Heart right ventricle (tissue), 16 donors: ENCODE results near the gene ZNF385C. TPM values are rescaled to one million over a fixed set of nuclear protein-coding genes. Genes with fewer than 3 reads are reported as not detected.
A peak's percentile ranks its signal among the peaks of the same experiment; 100 is the strongest.

Experiments
- ATAC-seq, 8 donors: fragments of 200-7000 bp; cut with Tn5 transposase; one replicate each; pipeline ENCODE4 v1.9.1; 2020; ENCODE audit warnings: mild to moderate bottlenecking in 8 of 8, moderate library complexity in 8 of 8, moderate number of reproducible peaks in 1 of 8
- DNase-seq, 2 donors: peaks; one replicate each; pipeline ENCODE4 v3.0.0-alpha.2; 2020
- H3K27ac ChIP-seq, 10 donors: fragments of 200-600 bp; sonication (generic) in 2 of 10; one replicate each; pipeline versions ENCODE4 v1.5.0 to v1.8.0; 2020 to 2022; ENCODE audit warnings: mild to moderate bottlenecking in 3 of 10
- H3K27me3 ChIP-seq, 7 donors: fragments of 200-600 bp; one replicate each; pipeline ENCODE4 v1.8.0; 2021 to 2022; ENCODE audit warnings: mild to moderate bottlenecking in 2 of 7
- H3K36me3 ChIP-seq, 9 donors: fragments of 200-600 bp; sonication (generic) in 1 of 9; one replicate each; pipeline versions ENCODE4 v1.5.0 to v1.8.0; 2020 to 2022; ENCODE audit warnings: mild to moderate bottlenecking in 2 of 9
- H3K4me1 ChIP-seq, 9 donors: fragments of 200-600 bp; sonication (generic) in 1 of 9; one replicate each; pipeline versions ENCODE4 v1.5.0 to v1.8.0; 2020 to 2022; ENCODE audit warnings: mild to moderate bottlenecking in 4 of 9
- H3K4me3 ChIP-seq, 10 donors: fragments of 200-600 bp; sonication (generic) in 2 of 10; one replicate each; pipeline versions ENCODE4 v1.5.0 to v1.8.0; 2020 to 2022; ENCODE audit warnings: mild to moderate bottlenecking in 7 of 10, moderate library complexity in 2 of 10
- H3K9me3 ChIP-seq, 11 donors: fragments of 200-600 bp in 10 of 11; sonication (generic) in 2 of 11; one replicate each; pipeline versions ENCODE4 v1.5.0 to v1.8.0; 2013 to 2022; ENCODE audit warnings: mild to moderate bottlenecking in 2 of 11, control low read depth in 1 of 11, moderate library complexity in 1 of 11
- WGBS, 2 donors: extraction: QIAGEN DNeasy Blood & Tissue Kit; methylation state at CpG; one replicate each; pipeline ENCODE4 v1.1.7; 2013; ENCODE audit warnings: inconsistent platforms in 1 of 2; 5-methylcytosine and 5-hydroxymethylcytosine counted together
- intact Hi-C, 10 donors: fragments of 100-400 bp; cut with DNase I; formaldehyde crosslinking; loops; one replicate each; pipeline versions ENCODE4 v1.11.1 to v1.14.2; 2022
- polyA plus RNA-seq, 2 donors: library from polyadenylated mRNA; stranded (reverse); fragments of 200-250 nt; gene quantifications; one replicate each; pipeline ENCODE4 v1.2.3, GENCODE V29; 2013
- total RNA-seq, 10 donors: library from RNA; stranded (reverse); fragmentation: NEBNext Ultra II Directional in 3 of 10; extraction: Animal tissue kit (Norgen Biotek cat#: 25700) in 3 of 10; gene quantifications; one replicate each; pipeline versions ENCODE4 v1.2.1 to v1.2.4, GENCODE V29; 2021 to 2023
- TF ChIP-seq, protein P1 (sequence below), 9 donors: fragments of 200-600 bp; sonication (generic) in 2 of 9; IDR thresholded peaks; one replicate each; pipeline versions ENCODE4 v1.5.0 to v1.8.0; 2021 to 2022; ENCODE audit warnings: antibody characterized with exemption in 9 of 9, mild to moderate bottlenecking in 5 of 9, moderate library complexity in 1 of 9
- donor health status: Arrhythmogenic right ventricular cardiomyopathy.
- donor health status: ischemic (EF 13 %, LVEDD 7.1; RV severe dilation, severe dysfunction).
- donor health status: healthy with polysubstance abuse.
- donor health status: DM: no; HTN: yes; CAD: no.
- donor health status: DM: no; HTN: no; CAD: no.
- donor health status: ischemic (EF 25% LVEDD 6.9; RV normal size, moderate dysfunction).
- donor health status: ischemic (EF 25% LVEDD 5.7; RV mildly dilated, moderate dysfunction).
- donor health status: healthy.
- donor health status: DM: yes; HTN: yes; CAD: no.
- donor health status: Ischemic cardiomyopathy.
- donor health status: ischemic (EF 35%, LVEDD 5.7; RV mildly dilated, moderate dysfunction).
- donor health status: nonischemic (EF 11% LVEDD 7.7; RV severe dilation, severe dysfunction).
- donor health status: DM: yes; HTN: yes; CAD: no.
- donor health status: PGD.
- donor health status: ischemic (EF 29% LVEDD 5.4; RV normal size, mild dysfunction).
- donor health status: nonischemic (EF 23%, LVEDD 6.1; RV moderate dilation, normal function).

Gene ZNF385C
- total and polyA plus RNA-seq, 12 donors = 0.09 to 0.56 (median 0.24) TPM; not detected in 1

DNA sequence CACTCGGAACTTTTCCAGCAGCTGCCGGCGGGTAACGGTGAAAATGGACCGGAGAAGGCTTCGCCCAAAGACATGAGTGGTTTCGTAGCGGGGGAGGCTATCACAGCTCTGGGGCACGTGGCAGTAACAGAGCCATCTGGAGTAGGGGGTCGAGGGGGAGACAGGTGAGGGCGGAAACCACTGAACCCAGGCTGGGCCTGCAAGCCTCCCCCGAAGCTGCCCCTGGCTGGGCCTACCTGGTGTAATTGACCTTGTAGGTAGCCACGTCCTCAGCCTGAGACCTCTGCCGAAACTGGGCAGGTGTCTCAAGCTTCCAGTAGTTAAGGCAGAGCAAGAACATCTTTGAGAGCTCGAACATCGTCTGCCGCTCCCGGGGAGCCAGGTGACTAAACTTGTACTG lies 21.0 kb upstream of the ZNF385C start:
- DNase-seq = no peak
- H3K27ac ChIP-seq = no peak overlapping the region
- no peaks in the 10 kb centered on the region for H3K27me3 ChIP-seq
- no peaks in the 10 kb centered on the region for H3K9me3 ChIP-seq
- 94 to 95% methylated on average over 18 of the region's 18 CpGs for WGBS, 2 donors
- H3K4me1 ChIP-seq = peaks cover 5 to 47% (median 22%) of the 10 kb centered on the region in 9 donors
- peaks cover 0 to 54% (median 0%) of the 10 kb centered on the region in 9 donors for H3K36me3 ChIP-seq
- H3K4me3 ChIP-seq = no peak overlapping the region
- intact Hi-C loops = loop anchor here in 8 of 10 donors (2.0 to 5.0 kb wide), 7 partner anchors 52 to 157 kb away; partner anchors contain the start of genes KCNH4 (in 3 of the 8), CNP (in 2 of the 8) and NKIRAS2 (in 2 of the 8)
- TF ChIP-seq, protein P1, sequence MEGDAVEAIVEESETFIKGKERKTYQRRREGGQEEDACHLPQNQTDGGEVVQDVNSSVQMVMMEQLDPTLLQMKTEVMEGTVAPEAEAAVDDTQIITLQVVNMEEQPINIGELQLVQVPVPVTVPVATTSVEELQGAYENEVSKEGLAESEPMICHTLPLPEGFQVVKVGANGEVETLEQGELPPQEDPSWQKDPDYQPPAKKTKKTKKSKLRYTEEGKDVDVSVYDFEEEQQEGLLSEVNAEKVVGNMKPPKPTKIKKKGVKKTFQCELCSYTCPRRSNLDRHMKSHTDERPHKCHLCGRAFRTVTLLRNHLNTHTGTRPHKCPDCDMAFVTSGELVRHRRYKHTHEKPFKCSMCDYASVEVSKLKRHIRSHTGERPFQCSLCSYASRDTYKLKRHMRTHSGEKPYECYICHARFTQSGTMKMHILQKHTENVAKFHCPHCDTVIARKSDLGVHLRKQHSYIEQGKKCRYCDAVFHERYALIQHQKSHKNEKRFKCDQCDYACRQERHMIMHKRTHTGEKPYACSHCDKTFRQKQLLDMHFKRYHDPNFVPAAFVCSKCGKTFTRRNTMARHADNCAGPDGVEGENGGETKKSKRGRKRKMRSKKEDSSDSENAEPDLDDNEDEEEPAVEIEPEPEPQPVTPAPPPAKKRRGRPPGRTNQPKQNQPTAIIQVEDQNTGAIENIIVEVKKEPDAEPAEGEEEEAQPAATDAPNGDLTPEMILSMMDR (IDR thresholded peaks at IDR 0.05) = no peak
- no peak for ATAC-seq

DNA sequence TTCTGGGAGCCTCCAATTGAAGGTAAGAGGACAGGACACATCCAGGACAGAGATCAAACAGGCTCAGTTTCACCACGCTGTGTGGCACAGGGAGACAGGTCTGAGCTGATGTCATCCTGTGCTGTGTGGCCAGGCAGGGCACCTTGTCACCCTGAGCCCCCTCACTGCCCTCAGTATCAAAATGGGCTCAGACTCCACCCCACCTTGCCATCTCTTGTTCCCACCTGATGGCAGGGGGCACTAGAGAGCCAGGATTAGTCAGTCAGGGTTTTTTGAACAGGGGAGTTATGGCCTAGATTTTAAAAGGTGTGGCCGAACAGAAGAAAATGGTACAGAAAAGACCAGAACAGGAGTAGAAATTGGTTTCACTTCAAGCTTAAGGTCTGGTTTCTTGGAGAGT lies 20.3 kb upstream of the ZNF385C start:
- 84 to 93% methylated on average over 2 of the region's 2 CpGs for WGBS, 2 donors
- no peak for DNase-seq
- Histone ChIP-seq H3K27me3 (no peaks in the 10 kb centered on the region), H3K27ac (no peak overlapping the region), H3K4me3 (no peak overlapping the region), H3K4me1 (peaks cover 5 to 48% (median 22%) of the 10 kb centered on the region in 9 donors), H3K9me3 (no peaks in the 10 kb centered on the region), H3K36me3 (peaks cover 0 to 62% (median 0%) of the 10 kb centered on the region in 9 donors)
- ATAC-seq = no peak
- intact Hi-C loops = loop anchor here in 8 of 10 donors (2.0 to 5.0 kb wide), 7 partner anchors 51 to 156 kb away; partner anchors contain the start of genes KCNH4 (in 3 of the 8), CNP (in 2 of the 8) and NKIRAS2 (in 2 of the 8)
- TF ChIP-seq, protein P1 (IDR thresholded peaks at IDR 0.05) = peak in 8 of 9 donors; percentile 20 to 54 (median 40)

DNA sequence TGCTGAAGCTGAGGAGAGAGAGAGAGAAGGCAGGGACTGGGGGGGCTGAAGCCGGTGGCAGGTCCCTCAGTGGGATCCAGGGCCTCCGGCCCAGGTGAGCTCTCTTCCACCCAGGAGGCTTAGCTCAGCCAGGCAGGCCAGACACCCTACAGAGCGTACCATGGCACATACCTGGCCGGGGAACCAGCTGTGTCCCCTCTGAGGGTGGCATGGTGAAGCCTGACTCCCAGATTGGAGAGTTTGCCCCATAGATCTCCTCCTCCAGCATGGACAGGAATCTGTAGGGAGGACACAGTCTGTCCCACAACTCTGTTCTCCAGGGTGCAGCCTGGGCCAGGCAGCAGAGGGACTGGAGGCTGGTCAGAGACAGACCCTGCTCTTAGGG lies 19.8 kb upstream of the ZNF385C start:
- Histone ChIP-seq H3K27ac (no peak overlapping the region), H3K4me3 (no peak overlapping the region), H3K4me1 (peaks cover 6 to 52% (median 25%) of the 10 kb centered on the region in 9 donors), H3K9me3 (no peaks in the 10 kb centered on the region), H3K36me3 (peaks cover 0 to 66% (median 0%) of the 10 kb centered on the region in 9 donors), H3K27me3 (no peaks in the 10 kb centered on the region)
- TF ChIP-seq, protein P1 (IDR thresholded peaks at IDR 0.05) = no peak
- DNase-seq = no peak
- 92 to 93% methylated on average over 4 of the region's 4 CpGs for WGBS, 2 donors
- intact Hi-C loops = loop anchor here in 8 of 10 donors (2.0 to 5.0 kb wide), 7 partner anchors 51 to 156 kb away; partner anchors contain the start of genes KCNH4 (in 3 of the 8), CNP (in 2 of the 8) and NKIRAS2 (in 2 of the 8)
- no peak for ATAC-seq

DNA sequence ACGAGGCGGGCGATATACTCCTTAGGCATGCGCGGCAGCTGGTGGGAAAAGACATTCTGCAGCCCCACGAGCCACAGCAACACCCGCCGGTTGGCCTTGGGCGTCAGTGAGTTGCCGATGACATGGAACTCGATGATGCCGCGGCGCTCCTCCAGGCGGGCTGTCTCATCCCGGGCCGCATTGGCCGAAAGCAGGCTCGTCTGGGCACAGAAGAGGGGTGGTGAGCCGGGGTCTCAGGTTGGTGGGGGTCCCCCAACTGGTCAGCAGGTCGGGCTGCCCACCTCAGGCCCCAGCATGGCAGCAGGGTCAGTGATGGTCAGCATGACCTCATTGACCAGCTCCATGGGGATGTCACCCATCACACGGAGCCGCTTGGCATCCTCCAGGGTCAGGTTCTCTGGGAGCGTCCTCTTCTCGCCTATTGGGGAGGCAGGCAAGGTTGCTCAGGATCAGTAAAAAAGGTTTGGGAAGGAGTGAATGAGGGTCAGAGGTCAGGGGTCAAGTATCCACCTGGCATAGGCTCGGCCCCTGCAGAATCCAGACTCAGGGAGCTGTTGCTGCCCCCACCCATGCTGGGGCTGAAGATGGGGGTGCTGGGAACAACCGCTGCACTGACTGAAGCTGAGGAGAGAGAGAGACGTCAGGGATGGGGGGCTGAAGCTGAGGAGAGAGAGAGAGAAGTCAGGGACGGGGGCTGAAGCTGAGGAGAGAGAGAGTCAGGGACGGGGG lies 19.3 kb upstream of the ZNF385C start:
- H3K9me3 ChIP-seq = no peaks in the 10 kb centered on the region
- intact Hi-C loops = loop anchor here (2.0 to 5.0 kb wide), 11 partner anchors 50 to 155 kb away; partner anchors contain the start of genes KCNH4 (in 3 of the 10), CNP (in 2 of the 10) and NKIRAS2 (in 2 of the 10)
- no peak for ATAC-seq
- DNase-seq = no peak
- H3K4me1 ChIP-seq = peaks cover 11 to 53% (median 30%) of the 10 kb centered on the region in 9 donors
- H3K36me3 ChIP-seq = peaks cover 0 to 67% (median 0%) of the 10 kb centered on the region in 9 donors
- TF ChIP-seq, protein P1 (IDR thresholded peaks at IDR 0.05) = no peak
- no peak overlapping the region for H3K4me3 ChIP-seq
- WGBS, 2 donors = 74 to 87% methylated on average over 30 of the region's 30 CpGs
- H3K27ac ChIP-seq = no peak overlapping the region
- no peaks in the 10 kb centered on the region for H3K27me3 ChIP-seq
